Stromal cell of bone marrow (primary cell): ENCODE measurements around the gene PLA2G2D.

ENCODE experiments used
- DNase-seq: peaks from one replicate; pipeline ENCODE4 v3.0.0-alpha.2; 2012; ENCODE audit warnings: low read depth

PLA2G2D gene

GRCh38 chr1:20086800-20087199 is 32.5 kb downstream of the PLA2G2D start:
- no peak for DNase-seq

GRCh38 chr1:20083178-20083944 is 36.0 kb downstream of the PLA2G2D start:
- no peak for DNase-seq

GRCh38 chr1:20082772-20083171 is 36.6 kb downstream of the PLA2G2D start:
- DNase-seq: no peak

- no peak for DNase-seq
These were observed 38.0 kb downstream of the PLA2G2D start for GRCh38 chr1:20081353-20081810.

GRCh38 chr1:20080441-20081352 is 38.6 kb downstream of the PLA2G2D start:
- no peak for DNase-seq

- DNase-seq: no peak
These were observed 39.6 kb downstream of the PLA2G2D start for GRCh38 chr1:20079661-20080305.

- DNase-seq: no peak
These were observed 40.6 kb downstream of the PLA2G2D start for GRCh38 chr1:20078711-20079110.

- no peak for DNase-seq
These were observed 41.1 kb downstream of the PLA2G2D start for GRCh38 chr1:20078171-20078651.

GRCh38 chr1:20076710-20077461 is 42.5 kb downstream of the PLA2G2D start:
- DNase-seq: no peak

GRCh38 chr1:20076223-20076622 is 43.1 kb downstream of the PLA2G2D start:
- DNase-seq: no peak

- no peak for DNase-seq
These were observed 44.0 kb downstream of the PLA2G2D start for GRCh38 chr1:20075345-20075744.

- peak; percentile 33 for DNase-seq
These were observed 44.6 kb downstream of the PLA2G2D start for GRCh38 chr1:20074725-20075171.

GRCh38 chr1:20074055-20074724 is 45.1 kb downstream of the PLA2G2D start:
- DNase-seq: no peak

- DNase-seq: no peak
These were observed 46.1 kb downstream of the PLA2G2D start for GRCh38 chr1:20073256-20073655.

GRCh38 chr1:20072771-20073170 is 46.6 kb downstream of the PLA2G2D start:
- no peak for DNase-seq

GRCh38 chr1:20071416-20071815 is 47.9 kb downstream of the PLA2G2D start:
- no peak for DNase-seq

- no peak for DNase-seq
These were observed 49.0 kb downstream of the PLA2G2D start for GRCh38 chr1:20070357-20070756.

- peak; percentile 21 for DNase-seq
These were observed 49.5 kb downstream of the PLA2G2D start, which contains the start of gene PLA2G5 for GRCh38 chr1:20069874-20070273. PLA2G5 (plus strand) TSS chr1:20070194; CDS start chr1:20084831, 14,637 bp downstream.

GRCh38 chr1:20068722-20069121 is 50.6 kb downstream of the PLA2G2D start:
- no peak for DNase-seq

- DNase-seq: peak; percentile 90
These were observed 55.5 kb downstream of the PLA2G2D start for GRCh38 chr1:20063861-20064292.
